Measurements from ENCODE around the gene CDHR4. TPM values are rescaled to one million over a fixed set of nuclear protein-coding genes. Genes with fewer than 3 reads are reported as not detected.

Gene CDHR4
- total RNA-seq, 2 experiments from 2014 or later, result not detected

GRCh38 chr3:49792371-49793150, 7.1 kb downstream of the CDHR4 start:
- POLR2A ChIA-PET, result interaction anchor here (1.4 kb wide), 1 partner anchor 10 kb away, joined by 5 read pairs; the partner anchor contains the start of gene INKA1
- Mint-ChIP-seq H3K36me3 (ENCODE audit: low read depth) (no peaks in the 10 kb centered on the region), H3K4me1 (ENCODE audit: low read depth) (peaks cover 6% of the 10 kb centered on the region), H3K9me3 (no peaks in the 10 kb centered on the region), H3K27me3 (peaks cover 1% of the 10 kb centered on the region), H3K27ac (no peak overlapping the region), H3K4me3 (no peak overlapping the region)
- intact Hi-C loops (cut with micrococcal nuclease), result no loop called here
- TF ChIP-seq, protein P1, sequence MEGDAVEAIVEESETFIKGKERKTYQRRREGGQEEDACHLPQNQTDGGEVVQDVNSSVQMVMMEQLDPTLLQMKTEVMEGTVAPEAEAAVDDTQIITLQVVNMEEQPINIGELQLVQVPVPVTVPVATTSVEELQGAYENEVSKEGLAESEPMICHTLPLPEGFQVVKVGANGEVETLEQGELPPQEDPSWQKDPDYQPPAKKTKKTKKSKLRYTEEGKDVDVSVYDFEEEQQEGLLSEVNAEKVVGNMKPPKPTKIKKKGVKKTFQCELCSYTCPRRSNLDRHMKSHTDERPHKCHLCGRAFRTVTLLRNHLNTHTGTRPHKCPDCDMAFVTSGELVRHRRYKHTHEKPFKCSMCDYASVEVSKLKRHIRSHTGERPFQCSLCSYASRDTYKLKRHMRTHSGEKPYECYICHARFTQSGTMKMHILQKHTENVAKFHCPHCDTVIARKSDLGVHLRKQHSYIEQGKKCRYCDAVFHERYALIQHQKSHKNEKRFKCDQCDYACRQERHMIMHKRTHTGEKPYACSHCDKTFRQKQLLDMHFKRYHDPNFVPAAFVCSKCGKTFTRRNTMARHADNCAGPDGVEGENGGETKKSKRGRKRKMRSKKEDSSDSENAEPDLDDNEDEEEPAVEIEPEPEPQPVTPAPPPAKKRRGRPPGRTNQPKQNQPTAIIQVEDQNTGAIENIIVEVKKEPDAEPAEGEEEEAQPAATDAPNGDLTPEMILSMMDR (IDR thresholded peaks at IDR 0.05), result no peak
- no peak for ATAC-seq
- CTCF ChIA-PET, result interaction anchor here (1.1 kb wide), 1 partner anchor 46 kb away, joined by 3 read pairs; no protein-coding TSS in a partner anchor
- DNase-seq, result no peak

DNA sequence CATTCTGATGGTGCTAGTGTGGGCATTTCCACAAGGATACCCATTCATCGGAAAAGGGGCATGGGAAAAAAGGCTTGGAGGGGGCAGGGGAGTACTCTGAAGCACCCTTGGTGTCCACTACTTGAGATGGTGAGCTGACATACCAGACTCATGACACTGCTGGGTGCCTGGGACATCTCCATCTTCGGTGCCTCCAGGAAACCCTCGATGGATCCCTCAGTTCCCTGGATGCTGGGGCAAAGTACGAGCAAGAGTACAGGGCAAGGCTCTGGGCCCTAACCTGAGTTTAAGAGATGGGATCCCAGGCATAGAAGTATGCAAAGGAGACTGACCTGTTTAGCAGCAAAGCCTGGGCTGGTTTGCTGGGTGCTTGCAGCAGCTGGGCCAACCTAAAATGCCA, 8.1 kb downstream of the CDHR4 start:
- ChIA-PET POLR2A (interaction anchor here (1.4 kb wide), 1 partner anchor 11 kb away, joined by 5 read pairs; the partner anchor contains the start of gene INKA1), CTCF (interaction anchor here (1.1 to 3.6 kb wide), 2 partner anchors 11 to 47 kb away, joined by 3 to 14 read pairs; partner anchors contain the start of gene INKA1)
- H3K36me3 Mint-ChIP-seq (ENCODE audit: low read depth), result no peaks in the 10 kb centered on the region
- H3K4me3 Mint-ChIP-seq, result no peak overlapping the region
- no peaks in the 10 kb centered on the region for H3K9me3 Mint-ChIP-seq
- H3K4me1 Mint-ChIP-seq (ENCODE audit: low read depth), result peaks cover 15% of the 10 kb centered on the region
- intact Hi-C loops (cut with micrococcal nuclease), result no loop called here
- DNase-seq (no peak), ATAC-seq (no peak)
- TF ChIP-seq, protein P1 (IDR thresholded peaks at IDR 0.05), result no peak
- H3K27ac Mint-ChIP-seq, result no peak overlapping the region
- peaks cover 1% of the 10 kb centered on the region for H3K27me3 Mint-ChIP-seq

GRCh38 chr3:49790626-49791411, 8.9 kb downstream of the CDHR4 start:
- Mint-ChIP-seq H3K27ac (no peak overlapping the region), H3K27me3 (peaks cover 1% of the 10 kb centered on the region), H3K4me3 (no peak overlapping the region), H3K4me1 (ENCODE audit: low read depth) (peaks cover 15% of the 10 kb centered on the region), H3K36me3 (ENCODE audit: low read depth) (no peaks in the 10 kb centered on the region), H3K9me3 (no peaks in the 10 kb centered on the region)
- TF ChIP-seq, protein P1 (IDR thresholded peaks at IDR 0.05), result no peak
- no peak for ATAC-seq
- intact Hi-C loops (cut with micrococcal nuclease), result no loop called here
- ChIA-PET CTCF (interaction anchor here (0.7 to 3.6 kb wide), 3 partner anchors 12 to 251 kb away, joined by 3 to 14 read pairs (median 4); partner anchors contain the start of gene INKA1), POLR2A (interaction anchor here (1.2 kb wide), 1 partner anchor 9 kb away, joined by 4 read pairs; the partner anchor contains the start of gene CDHR4)
- no peak for DNase-seq

- intact Hi-C loops (cut with micrococcal nuclease), result no loop called here
- ChIA-PET POLR2A (interaction anchor here (1.6 kb wide), 2 partner anchors 15 to 19 kb away, joined by 4 to 6 read pairs; partner anchors contain the start of gene INKA1), CTCF (interaction anchor here (0.8 to 3.3 kb wide), 5 partner anchors 12 to 69 kb away, joined by 3 to 30 read pairs (median 5); partner anchors contain the start of genes AMIGO3, CDHR4 and INKA1)
- ATAC-seq (no peak), DNase-seq (no peak)
- Mint-ChIP-seq H3K9me3 (no peaks in the 10 kb centered on the region), H3K27ac (no peak overlapping the region), H3K4me3 (no peak overlapping the region), H3K27me3 (peaks cover 1% of the 10 kb centered on the region), H3K36me3 (ENCODE audit: low read depth) (peaks cover 10% of the 10 kb centered on the region), H3K4me1 (ENCODE audit: low read depth) (peaks cover 30% of the 10 kb centered on the region)
- TF ChIP-seq, protein P1 (IDR thresholded peaks at IDR 0.05), result no peak
Measured at GRCh38 chr3:49788056-49788455, 11.6 kb downstream of the CDHR4 start.

All from activated CD8-positive, alpha-beta T cell treated with anti-CD3 and anti-CD28 coated beads for 36 hours (primary cell).